Measurements from ENCODE around the gene IRF2BPL.

IRF2BPL gene

DNA sequence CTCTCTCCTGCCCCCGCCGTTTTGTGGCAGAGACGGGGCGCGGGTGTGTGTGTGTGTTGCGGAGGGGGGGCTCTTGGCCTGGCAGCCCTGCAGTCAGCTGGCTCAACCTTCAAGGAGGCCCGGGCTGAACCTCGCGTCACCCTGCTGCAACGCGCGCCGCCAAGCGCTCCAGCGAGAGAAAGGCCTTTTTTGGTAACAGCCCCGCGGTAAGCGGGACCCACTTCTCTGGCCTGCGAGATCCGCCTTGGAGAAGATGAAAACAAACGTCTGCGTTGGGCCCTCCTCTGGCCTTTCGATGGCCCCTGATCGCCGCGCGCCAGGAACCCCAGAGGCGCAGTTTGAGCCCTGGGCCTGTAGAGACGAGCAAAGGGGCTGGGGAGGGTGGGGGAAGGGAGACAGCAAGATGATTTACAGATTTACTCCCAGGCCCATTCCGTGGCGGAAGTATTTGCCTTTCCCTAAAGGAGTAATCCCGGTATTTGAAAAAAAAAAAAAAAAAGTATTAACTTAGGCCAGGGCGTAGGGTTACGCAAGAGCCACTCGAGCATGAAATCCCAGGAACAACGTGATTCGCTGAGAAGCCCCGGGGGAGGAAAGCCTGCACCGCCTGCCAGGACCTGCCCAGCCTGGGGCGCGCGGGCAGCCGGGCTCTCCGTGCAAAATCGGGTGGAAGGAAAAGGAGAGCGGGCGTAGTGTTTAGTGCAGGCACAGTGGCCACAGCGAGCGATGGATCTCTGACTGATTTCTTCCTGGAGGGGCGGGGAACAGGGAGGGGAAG is 4.5 kb upstream of the IRF2BPL start:
- Histone ChIP-seq H3K4me3 (ENCODE audit: low read length) (peak overlapping the region; percentile 55), H3K27me3 (ENCODE audit: insufficient read depth, low read length) (peaks cover 12% of the 10 kb centered on the region; the same call in 1 of the 2 replicates), H3K36me3 (ENCODE audit: insufficient read depth, low read length) (no peaks in the 10 kb centered on the region), H3K9me3 (ENCODE audit: insufficient read depth, low read depth, low read length) (no peaks in the 10 kb centered on the region), H3K9ac (ENCODE audit: low read depth, low read length) (peak overlapping the region; percentile 70), H3K27ac (ENCODE audit: low read depth, low read length) (peak overlapping the region; percentile 94), H3K4me1 (ENCODE audit: insufficient read depth, low read length) (peaks cover 45% of the 10 kb centered on the region)
- 2% methylated on average over 50 of the region's 50 CpGs for WGBS

DNA sequence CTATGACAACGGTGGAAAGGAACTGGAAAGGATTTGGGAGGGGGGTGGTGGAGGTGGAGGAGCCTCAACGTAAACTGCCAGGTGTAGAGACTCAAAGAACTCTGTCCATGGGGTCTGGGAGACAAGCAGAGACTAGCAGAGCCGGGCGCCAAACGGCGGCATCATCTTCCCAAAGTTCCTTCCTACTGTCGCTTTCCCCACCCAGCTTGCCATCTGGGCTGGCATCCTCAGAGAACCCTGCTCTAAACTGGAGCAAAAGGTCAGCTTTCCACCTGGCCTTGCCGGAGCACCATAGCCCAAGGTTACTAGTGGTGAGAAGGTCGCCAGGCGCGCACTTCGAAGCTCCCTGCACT is 4.0 kb upstream of the IRF2BPL start:
- WGBS: 32% methylated on average over 12 of the region's 12 CpGs
- peaks cover 39% of the 10 kb centered on the region for H3K4me1 ChIP-seq (ENCODE audit: insufficient read depth, low read length)
- no peaks in the 10 kb centered on the region for H3K36me3 ChIP-seq (ENCODE audit: insufficient read depth, low read length)
- peak overlapping the region; percentile 94 for H3K27ac ChIP-seq (ENCODE audit: low read depth, low read length)
- H3K27me3 ChIP-seq (ENCODE audit: insufficient read depth, low read length): peaks cover 6% of the 10 kb centered on the region; the same call in 1 of the 2 replicates
- H3K9ac ChIP-seq (ENCODE audit: low read depth, low read length): peak overlapping the region; percentile 70
- H3K9me3 ChIP-seq (ENCODE audit: insufficient read depth, low read depth, low read length): no peaks in the 10 kb centered on the region
- H3K4me3 ChIP-seq (ENCODE audit: low read length): peak overlapping the region; percentile 55

DNA sequence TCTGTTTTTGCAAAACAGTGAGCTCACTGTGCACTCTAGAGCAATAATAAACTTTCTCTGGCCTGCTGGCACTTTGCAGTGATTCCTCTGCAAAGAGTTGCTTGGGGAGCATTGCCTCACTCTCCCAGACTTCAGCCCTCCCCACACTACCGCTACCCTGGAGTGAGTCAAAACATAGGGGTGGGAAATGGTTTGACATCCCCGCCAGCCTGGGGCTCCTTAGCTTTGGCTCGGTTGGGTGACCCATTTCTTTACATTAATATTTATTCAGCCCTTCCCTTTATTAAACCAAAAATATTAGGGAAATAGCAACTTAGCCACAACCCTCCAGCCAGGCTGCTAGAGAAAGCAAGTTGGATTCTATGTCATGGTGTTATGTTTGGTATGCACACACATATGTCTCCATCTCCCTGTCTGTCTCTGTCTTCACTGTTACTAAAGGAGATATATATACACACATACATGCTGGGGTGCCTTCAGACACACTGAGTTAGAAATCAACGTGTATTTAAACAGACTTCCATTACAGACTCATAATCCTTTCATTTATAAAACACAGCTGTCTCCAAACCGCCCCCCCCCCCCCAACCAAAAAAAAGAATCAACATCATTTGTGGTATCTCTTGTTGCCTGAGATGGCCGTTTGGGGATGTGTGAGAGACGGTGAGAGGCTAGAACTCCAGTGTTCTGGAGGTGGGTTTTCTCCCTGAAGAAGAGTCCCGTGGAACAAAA is 3.4 kb upstream of the IRF2BPL start:
- H3K27me3 ChIP-seq (ENCODE audit: insufficient read depth, low read length): peaks cover 1% of the 10 kb centered on the region; the same call in 1 of the 2 replicates
- 0 out of 2 replicates have a peak overlapping the region, but pooled peaks have one; percentile 55 for H3K4me3 ChIP-seq (ENCODE audit: low read length)
- H3K4me1 ChIP-seq (ENCODE audit: insufficient read depth, low read length): peaks cover 34% of the 10 kb centered on the region
- no peaks in the 10 kb centered on the region for H3K9me3 ChIP-seq (ENCODE audit: insufficient read depth, low read depth, low read length)
- WGBS: 36% methylated on average over 8 of the region's 8 CpGs
- H3K36me3 ChIP-seq (ENCODE audit: insufficient read depth, low read length): no peaks in the 10 kb centered on the region
- H3K9ac ChIP-seq (ENCODE audit: low read depth, low read length): peak overlapping the region; percentile 70; the same call in 1 of the 2 replicates
- peak overlapping the region; percentile 94; the same call in 1 of the 2 replicates for H3K27ac ChIP-seq (ENCODE audit: low read depth, low read length)

DNA sequence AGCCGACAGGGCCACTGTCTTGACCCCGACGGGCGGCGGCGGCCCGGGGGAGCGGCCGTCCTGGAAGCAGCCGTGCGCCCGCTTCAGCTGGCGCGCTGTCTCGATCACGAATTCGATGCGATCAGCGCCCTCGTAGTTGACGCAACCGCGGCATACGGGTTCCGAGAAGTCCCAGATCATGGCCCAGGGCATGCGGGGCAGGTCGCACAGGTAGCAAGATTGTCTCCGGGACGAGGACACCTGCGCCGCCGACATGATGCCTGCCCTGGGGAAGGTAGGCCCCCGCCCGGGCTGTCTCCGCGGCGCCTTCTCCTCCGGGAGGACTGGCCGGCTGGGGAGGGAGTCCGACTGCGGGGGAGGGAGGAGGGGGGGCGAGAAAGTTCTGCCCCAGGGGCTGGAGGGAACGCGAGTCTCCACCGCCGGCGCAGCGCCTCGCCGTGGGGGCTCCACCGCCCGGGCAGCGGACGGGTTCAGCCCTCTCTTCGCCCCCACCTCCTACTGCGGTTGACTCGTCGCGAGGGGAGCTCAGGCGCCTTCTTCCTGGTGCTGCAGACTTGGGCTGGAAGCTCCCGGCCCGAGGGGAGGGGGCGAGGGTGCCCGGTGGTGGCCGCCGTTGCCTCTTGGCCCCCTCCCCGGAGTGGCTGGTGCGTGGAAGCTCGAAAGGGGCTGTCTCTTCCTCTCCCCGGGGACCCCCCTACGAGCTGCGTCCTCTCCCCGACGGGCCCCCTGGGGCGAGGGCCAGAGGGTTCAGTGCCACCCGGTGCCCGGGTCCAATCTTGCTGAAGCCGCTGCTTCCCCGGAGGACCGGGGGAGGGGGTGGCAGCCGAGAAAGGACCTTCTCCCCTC is 747 bp downstream of the IRF2BPL start:
- H3K4me3 ChIP-seq (ENCODE audit: low read length): peak overlapping the region; percentile 70
- H3K27ac ChIP-seq (ENCODE audit: low read depth, low read length): peak overlapping the region; percentile 97
- H3K36me3 ChIP-seq (ENCODE audit: insufficient read depth, low read length): no peaks in the 10 kb centered on the region
- WGBS: under 1% methylated on average over 81 of the region's 81 CpGs
- peak overlapping the region; percentile 91 for H3K9ac ChIP-seq (ENCODE audit: low read depth, low read length)
- no peaks in the 10 kb centered on the region for H3K9me3 ChIP-seq (ENCODE audit: insufficient read depth, low read depth, low read length)
- H3K27me3 ChIP-seq (ENCODE audit: insufficient read depth, low read length): peaks cover 5% of the 10 kb centered on the region; the same call in 1 of the 2 replicates
- H3K4me1 ChIP-seq (ENCODE audit: insufficient read depth, low read length): peaks cover 47% of the 10 kb centered on the region

DNA sequence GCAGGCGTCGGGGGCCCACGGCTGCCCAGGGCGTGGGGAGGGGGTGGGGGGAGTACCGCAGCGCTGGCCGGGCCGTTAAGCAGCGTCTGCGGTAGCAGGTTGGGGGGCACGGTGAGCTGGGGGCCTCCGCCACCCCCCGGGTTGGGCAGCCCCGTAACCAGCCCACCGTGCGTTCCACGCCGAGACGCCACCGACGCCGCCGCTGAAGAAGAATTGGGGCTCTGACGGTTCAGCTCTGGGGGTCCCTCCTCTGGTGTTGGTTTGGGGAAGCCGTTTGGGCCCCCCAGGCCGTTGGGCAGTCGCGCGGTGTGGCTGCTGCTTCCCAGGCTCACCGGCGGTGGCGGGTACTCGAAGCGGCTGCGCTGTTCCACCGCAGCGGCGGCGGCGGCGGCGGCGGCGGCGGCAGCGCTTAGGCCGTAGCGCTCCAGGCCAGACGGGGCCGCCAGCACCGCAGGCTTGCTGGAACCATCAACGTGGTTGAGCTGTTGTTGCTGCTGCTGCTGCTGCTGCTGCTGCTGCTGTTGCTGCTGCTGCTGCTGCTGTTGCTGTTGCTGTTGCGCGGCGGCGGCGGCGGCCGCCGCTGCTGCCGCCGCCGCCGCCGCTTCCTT is 1.5 kb downstream of the IRF2BPL start:
- Histone ChIP-seq H3K9ac (ENCODE audit: low read depth, low read length) (peak overlapping the region; percentile 91; the same call in 1 of the 2 replicates), H3K36me3 (ENCODE audit: insufficient read depth, low read length) (no peaks in the 10 kb centered on the region), H3K4me3 (ENCODE audit: low read length) (peak overlapping the region; percentile 70), H3K27ac (ENCODE audit: low read depth, low read length) (peak overlapping the region; percentile 10; the same call in 1 of the 2 replicates), H3K4me1 (ENCODE audit: insufficient read depth, low read length) (peaks cover 44% of the 10 kb centered on the region), H3K27me3 (ENCODE audit: insufficient read depth, low read length) (peaks cover 5% of the 10 kb centered on the region; the same call in 1 of the 2 replicates), H3K9me3 (ENCODE audit: insufficient read depth, low read depth, low read length) (no peaks in the 10 kb centered on the region)
- WGBS: under 1% methylated on average over 65 of the region's 65 CpGs

DNA sequence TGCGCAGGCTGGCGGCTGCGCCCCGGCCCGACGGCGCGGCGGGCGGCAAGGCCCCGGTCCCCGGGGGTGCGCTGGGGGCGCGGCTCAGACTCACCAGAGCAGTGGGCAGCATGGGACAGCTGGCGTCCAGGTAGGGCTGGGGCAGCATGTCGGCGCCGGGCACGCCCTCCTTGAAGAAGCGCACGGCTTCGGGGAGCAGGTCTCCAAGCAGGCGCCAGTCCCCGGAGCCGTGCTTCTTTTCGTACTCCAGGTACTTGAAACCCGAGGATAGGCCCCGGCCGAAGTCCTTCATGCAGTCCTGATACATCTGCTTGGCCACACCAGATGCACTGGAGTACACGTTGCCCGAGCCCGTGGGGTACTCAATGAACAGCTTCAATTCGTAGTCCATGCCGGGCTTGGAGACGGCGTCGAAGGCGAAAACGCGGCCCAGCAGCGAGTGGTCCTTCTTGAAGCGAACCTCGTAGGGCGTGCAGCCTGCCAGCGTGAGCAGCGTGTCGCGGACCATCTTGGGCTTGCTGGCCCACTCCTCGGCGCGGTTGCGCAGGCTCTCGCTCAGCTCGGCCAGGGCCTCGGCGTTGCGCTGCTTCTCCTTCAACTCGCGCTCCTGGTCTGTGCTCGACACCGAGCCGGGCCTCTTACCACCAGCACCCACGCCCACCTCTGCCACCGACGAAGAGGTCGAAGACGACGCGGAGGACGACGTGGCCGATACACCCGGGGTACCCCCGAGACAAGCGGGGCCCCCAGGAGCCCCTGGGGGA is 2.2 kb downstream of the IRF2BPL start:
- H3K27me3 ChIP-seq (ENCODE audit: insufficient read depth, low read length): peaks cover 5% of the 10 kb centered on the region; the same call in 1 of the 2 replicates
- H3K9me3 ChIP-seq (ENCODE audit: insufficient read depth, low read depth, low read length): no peaks in the 10 kb centered on the region
- 3% methylated on average over 76 of the region's 76 CpGs for WGBS
- no peaks in the 10 kb centered on the region for H3K36me3 ChIP-seq (ENCODE audit: insufficient read depth, low read length)
- peak overlapping the region; percentile 83; the same call in 1 of the 2 replicates for H3K27ac ChIP-seq (ENCODE audit: low read depth, low read length)
- peaks cover 37% of the 10 kb centered on the region for H3K4me1 ChIP-seq (ENCODE audit: insufficient read depth, low read length)
- H3K4me3 ChIP-seq (ENCODE audit: low read length): peak overlapping the region; percentile 70
- peak overlapping the region; percentile 72 for H3K9ac ChIP-seq (ENCODE audit: low read depth, low read length)

DNA sequence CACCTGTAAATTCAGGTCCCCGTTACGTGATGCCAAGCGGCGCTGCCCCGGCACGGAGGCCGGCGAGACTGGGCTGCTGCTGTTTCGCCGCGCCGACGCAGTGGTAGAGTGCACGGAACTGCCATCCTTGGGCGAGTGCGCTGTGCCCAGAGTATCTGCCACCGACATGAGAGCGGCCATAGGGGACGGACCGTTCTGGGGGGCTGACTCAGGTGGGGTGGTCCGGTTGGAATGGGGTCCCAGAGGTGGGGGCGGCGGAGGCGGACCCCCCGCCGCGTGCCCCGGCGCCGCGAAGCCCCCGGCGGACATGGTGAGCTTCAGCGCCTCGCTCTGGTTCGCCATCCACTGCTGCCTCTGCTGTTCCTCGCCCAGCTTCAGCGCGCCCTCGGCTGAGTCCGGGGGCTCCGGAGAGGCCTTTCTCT is 2.8 kb downstream of the IRF2BPL start:
- WGBS: 3% methylated on average over 42 of the region's 42 CpGs
- Histone ChIP-seq H3K27me3 (ENCODE audit: insufficient read depth, low read length) (peaks cover 5% of the 10 kb centered on the region; the same call in 1 of the 2 replicates), H3K9me3 (ENCODE audit: insufficient read depth, low read depth, low read length) (no peaks in the 10 kb centered on the region), H3K27ac (ENCODE audit: low read depth, low read length) (peak overlapping the region; percentile 83), H3K4me3 (ENCODE audit: low read length) (peak overlapping the region; percentile 70), H3K36me3 (ENCODE audit: insufficient read depth, low read length) (no peaks in the 10 kb centered on the region), H3K4me1 (ENCODE audit: insufficient read depth, low read length) (peaks cover 33% of the 10 kb centered on the region), H3K9ac (ENCODE audit: low read depth, low read length) (peak overlapping the region; percentile 72)

DNA sequence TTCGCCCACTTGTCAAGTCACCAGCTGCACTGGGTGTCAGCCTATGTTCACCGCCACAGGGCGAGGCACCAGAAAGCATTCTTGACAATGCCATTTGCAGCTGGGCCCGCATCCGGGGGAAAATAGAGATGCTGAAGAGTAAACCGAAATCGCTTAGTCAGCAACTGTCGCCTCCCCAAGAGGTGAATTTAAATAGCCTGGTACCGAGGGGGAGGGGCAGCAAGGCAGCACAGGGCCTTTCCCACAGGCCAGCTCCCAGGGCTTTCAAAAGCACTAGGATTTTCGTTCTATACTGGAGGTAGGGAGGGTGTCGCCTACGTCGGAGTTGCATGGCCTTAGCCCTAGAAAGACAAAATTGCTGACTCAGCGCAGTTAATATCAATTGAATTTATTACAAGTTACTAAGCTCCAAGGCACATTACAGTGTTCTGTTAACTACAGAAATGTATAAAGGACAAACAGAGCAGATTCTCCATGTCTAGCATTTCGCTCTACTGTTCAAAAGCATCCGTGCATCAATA is 4.3 kb downstream of the IRF2BPL start:
- H3K27me3 ChIP-seq (ENCODE audit: insufficient read depth, low read length): peaks cover 5% of the 10 kb centered on the region; the same call in 1 of the 2 replicates
- peak overlapping the region; percentile 59; the same call in 1 of the 2 replicates for H3K9ac ChIP-seq (ENCODE audit: low read depth, low read length)
- H3K4me3 ChIP-seq (ENCODE audit: low read length): peak overlapping the region; percentile 70
- H3K36me3 ChIP-seq (ENCODE audit: insufficient read depth, low read length): no peaks in the 10 kb centered on the region
- peak overlapping the region; percentile 89; the same call in 1 of the 2 replicates for H3K27ac ChIP-seq (ENCODE audit: low read depth, low read length)
- no peaks in the 10 kb centered on the region for H3K9me3 ChIP-seq (ENCODE audit: insufficient read depth, low read depth, low read length)
- peaks cover 30% of the 10 kb centered on the region for H3K4me1 ChIP-seq (ENCODE audit: insufficient read depth, low read length)
- 9% methylated on average over 16 of the region's 16 CpGs for WGBS

DNA sequence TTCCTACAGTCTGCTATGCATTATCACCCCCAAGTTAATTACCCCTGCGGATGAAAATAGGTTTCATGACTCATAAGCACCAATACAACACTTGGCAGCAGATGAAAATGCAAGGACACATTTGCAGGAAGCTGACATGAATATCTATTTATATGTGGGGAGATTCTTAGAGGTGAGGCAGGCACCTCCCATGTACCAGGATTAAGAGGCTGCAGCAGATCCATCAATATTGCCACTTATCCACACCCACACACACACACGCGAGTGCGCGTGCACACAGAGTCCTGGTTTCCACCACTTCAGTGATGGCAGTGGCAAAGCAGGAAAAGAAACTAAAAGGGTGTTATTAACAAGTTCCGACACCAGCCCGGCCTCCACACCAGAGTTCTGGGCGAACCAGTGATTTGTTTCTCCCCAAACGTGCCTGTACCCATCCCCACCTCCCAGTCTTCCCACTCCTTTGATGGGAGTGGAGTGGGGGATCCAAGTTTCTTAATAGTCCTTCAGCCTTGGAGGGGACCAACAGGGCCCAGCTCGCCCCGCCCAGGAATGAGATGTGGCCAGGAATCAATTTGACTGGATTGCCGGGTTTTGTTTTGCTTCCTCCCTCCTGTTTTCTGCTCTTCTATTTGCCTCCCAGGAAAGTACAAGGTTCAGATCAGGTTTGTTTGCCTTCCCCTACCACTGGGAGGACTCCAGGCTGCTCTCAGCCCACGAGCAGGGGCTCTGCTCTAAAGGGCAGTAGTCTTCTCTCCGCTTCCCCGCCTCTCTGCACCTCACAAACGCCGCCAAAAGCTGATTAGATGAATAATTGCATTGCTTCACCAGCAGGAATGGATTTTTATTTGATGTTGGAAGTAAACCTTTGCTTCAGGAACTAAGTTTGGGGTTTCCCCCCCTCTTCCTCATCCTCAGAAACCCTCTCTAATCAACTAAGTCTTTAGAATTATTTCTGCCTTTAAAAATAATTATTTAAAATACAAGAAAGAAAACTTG is 5.2 kb downstream of the IRF2BPL start:
- Histone ChIP-seq H3K4me3 (ENCODE audit: low read length) (peak overlapping the region; percentile 70), H3K9ac (ENCODE audit: low read depth, low read length) (peak overlapping the region; percentile 15), H3K9me3 (ENCODE audit: insufficient read depth, low read depth, low read length) (no peaks in the 10 kb centered on the region), H3K27ac (ENCODE audit: low read depth, low read length) (peak overlapping the region; percentile 89; the same call in 1 of the 2 replicates), H3K4me1 (ENCODE audit: insufficient read depth, low read length) (peaks cover 30% of the 10 kb centered on the region), H3K36me3 (ENCODE audit: insufficient read depth, low read length) (no peaks in the 10 kb centered on the region), H3K27me3 (ENCODE audit: insufficient read depth, low read length) (peaks cover 5% of the 10 kb centered on the region; the same call in 1 of the 2 replicates)
- WGBS: 72% methylated on average over 17 of the region's 17 CpGs
